HG03097 (cell line): Measurements from ENCODE around the gene PSMD5.
A peak's percentile ranks its signal among the peaks of the same experiment; 100 is the strongest.

Source experiments
- ATAC-seq: cut with Tn5 transposase; IDR thresholded peaks from one replicate; pipeline ENCODE4 v1.9.1; 2021; ENCODE audit not compliant: unreplicated experiment, low FRiP score

The PSMD5 gene

GRCh38 chr9:120875643-120875953 is 32.9 kb upstream of the PSMD5 start:
- no peak for ATAC-seq

- no peak for ATAC-seq
Observed at GRCh38 chr9:120875195-120875565, 32.5 kb upstream of the PSMD5 start.

GRCh38 chr9:120874226-120875194 is 31.8 kb upstream of the PSMD5 start:
- no peak for ATAC-seq

- ATAC-seq, result no peak
Observed at GRCh38 chr9:120873512-120873911, 30.8 kb upstream of the PSMD5 start.

GRCh38 chr9:120872791-120873502 is 30.2 kb upstream of the PSMD5 start:
- ATAC-seq, result no peak

- ATAC-seq, result no peak
Observed at GRCh38 chr9:120870206-120870605, 27.5 kb upstream of the PSMD5 start.

- ATAC-seq, result no peak
Observed at GRCh38 chr9:120869726-120870125, 27.0 kb upstream of the PSMD5 start.

- ATAC-seq, result no peak
Observed at GRCh38 chr9:120869360-120869687, 26.6 kb upstream of the PSMD5 start.

GRCh38 chr9:120868676-120869359 is 26.1 kb upstream of the PSMD5 start:
- peak; percentile 70 for ATAC-seq

- no peak for ATAC-seq
Observed at GRCh38 chr9:120868339-120868675, 25.6 kb upstream of the PSMD5 start.

GRCh38 chr9:120867676-120868338 is 25.1 kb upstream of the PSMD5 start:
- no peak for ATAC-seq

GRCh38 chr9:120866651-120867050 is 23.9 kb upstream of the PSMD5 start:
- ATAC-seq, result no peak

GRCh38 chr9:120865809-120866208 is 23.1 kb upstream of the PSMD5 start:
- no peak for ATAC-seq

GRCh38 chr9:120865176-120865575 is 22.5 kb upstream of the PSMD5 start:
- no peak for ATAC-seq

GRCh38 chr9:120864719-120865118 is 22.0 kb upstream of the PSMD5 start:
- no peak for ATAC-seq

- ATAC-seq, result no peak
Observed at GRCh38 chr9:120863833-120864232, 21.1 kb upstream of the PSMD5 start.

- no peak for ATAC-seq
Observed at GRCh38 chr9:120862452-120862851, 19.7 kb upstream of the PSMD5 start.

GRCh38 chr9:120861935-120862334 is 19.2 kb upstream of the PSMD5 start:
- ATAC-seq, result no peak

GRCh38 chr9:120860083-120860482 is 17.4 kb upstream of the PSMD5 start:
- ATAC-seq, result no peak

- no peak for ATAC-seq
Observed at GRCh38 chr9:120859361-120859760, 16.6 kb upstream of the PSMD5 start.

GRCh38 chr9:120857902-120858301 is 15.2 kb upstream of the PSMD5 start:
- ATAC-seq, result no peak
